ENCODE measurements around the gene CDH13. TPM values are rescaled to one million over a fixed set of nuclear protein-coding genes. Genes with fewer than 3 reads are reported as not detected.

Gene CDH13
- total and polyA plus RNA-seq, 9 of the 15 experiments (the other 6 are each of a cell fraction or from before 2014, with no cell fraction given) = 0.03 TPM; not detected in 8

DNA sequence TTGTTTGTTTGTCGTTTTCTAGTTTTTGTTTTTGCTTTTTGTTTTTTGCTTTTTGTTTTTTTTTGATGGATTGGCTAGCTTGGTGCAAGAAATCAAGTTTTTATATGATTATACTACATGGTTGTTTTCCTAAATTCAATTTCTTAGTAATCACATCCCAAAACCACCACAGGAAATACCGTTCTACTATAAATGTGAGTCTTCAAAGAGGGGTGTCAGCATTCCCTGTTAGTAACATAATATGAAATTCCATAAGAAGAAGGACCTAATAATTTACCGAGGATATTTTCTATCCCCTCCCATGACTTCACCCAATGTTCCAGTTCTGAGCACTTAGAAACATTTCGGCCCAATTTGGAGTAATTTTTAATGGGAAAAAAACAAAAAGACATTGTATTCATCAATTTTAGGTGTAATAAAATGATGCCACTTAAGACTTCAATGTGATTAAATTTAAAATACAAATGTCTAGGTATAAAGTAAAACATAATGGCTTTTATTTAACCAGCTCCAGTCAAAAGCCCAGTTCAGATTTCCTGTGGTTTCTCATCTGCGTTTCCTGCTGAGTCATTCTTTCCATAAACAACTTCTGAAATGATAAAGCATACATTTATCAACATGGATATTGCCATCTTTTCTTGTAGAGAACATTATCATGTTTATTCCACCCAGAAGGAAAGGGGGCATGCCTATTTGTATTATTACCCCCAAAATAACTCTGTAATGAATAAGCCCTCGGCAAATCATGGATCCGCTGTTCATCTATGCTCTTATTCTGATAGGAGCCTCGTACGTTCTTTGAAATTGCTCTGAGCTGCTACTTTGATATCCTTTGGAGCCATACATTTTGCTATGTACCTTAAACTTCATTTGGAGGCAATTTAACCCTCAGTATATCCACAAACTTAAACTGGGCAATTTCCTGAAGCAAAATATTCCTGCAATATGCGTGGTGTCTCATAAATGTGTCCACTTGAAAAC is 1209.1 kb downstream of the CDH13 start (continued):
- TF ChIP-seq UBTF (IDR thresholded peaks at IDR 0.05; ENCODE audit: borderline replicate concordance in 1 of 2, low read depth in 2 of 2, low read length in 2 of 2) (no peak), ZNF23 (CRISPR knock-in tag; IDR thresholded peaks at IDR 0.05) (no peak), TBP (optimal IDR thresholded peaks at IDR 0.05; ENCODE audit: low read depth, low read length) (no peak), ZNF134 (CRISPR knock-in tag; conservative IDR thresholded peaks at IDR 0.05) (no peak), ZNF592 (IDR thresholded peaks at IDR 0.05) (no peak), ZNF584 (CRISPR knock-in tag; IDR thresholded peaks at IDR 0.05; ENCODE audit: low read depth) (no peak), CCNT2 (IDR thresholded peaks at IDR 0.05; ENCODE audit: borderline replicate concordance, extremely low read depth, insufficient read length, low read depth, low read length) (no peak), ZNF146 (CRISPR knock-in tag; IDR thresholded peaks at IDR 0.05; ENCODE audit: unreplicated experiment) (no peak), DPF2 (IDR thresholded peaks at IDR 0.05) (peak; percentile 87), FOXO4 (CRISPR knock-in tag; IDR thresholded peaks at IDR 0.05) (no peak), GTF2F1 (IDR thresholded peaks at IDR 0.05; ENCODE audit: low read depth, low read length) (no peak), HES1 (IDR thresholded peaks at IDR 0.05; ENCODE audit: low read depth) (no peak), NR3C1 (CRISPR knock-in tag; IDR thresholded peaks at IDR 0.05) (no peak), MCM7 (IDR thresholded peaks at IDR 0.05) (no peak)
- TF ChIP-seq, protein P1, sequence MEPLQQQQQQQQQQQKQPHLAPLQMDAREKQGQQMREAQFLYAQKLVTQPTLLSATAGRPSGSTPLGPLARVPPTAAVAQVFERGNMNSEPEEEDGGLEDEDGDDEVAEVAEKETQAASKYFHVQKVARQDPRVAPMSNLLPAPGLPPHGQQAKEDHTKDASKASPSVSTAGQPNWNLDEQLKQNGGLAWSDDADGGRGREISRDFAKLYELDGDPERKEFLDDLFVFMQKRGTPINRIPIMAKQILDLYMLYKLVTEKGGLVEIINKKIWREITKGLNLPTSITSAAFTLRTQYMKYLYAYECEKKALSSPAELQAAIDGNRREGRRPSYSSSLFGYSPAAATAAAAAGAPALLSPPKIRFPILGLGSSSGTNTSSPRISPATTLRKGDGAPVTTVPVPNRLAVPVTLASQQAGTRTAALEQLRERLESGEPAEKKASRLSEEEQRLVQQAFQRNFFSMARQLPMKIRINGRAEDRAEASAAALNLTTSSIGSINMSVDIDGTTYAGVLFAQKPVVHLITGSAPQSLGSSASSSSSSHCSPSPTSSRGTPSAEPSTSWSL (CRISPR knock-in tag; IDR thresholded peaks at IDR 0.05; ENCODE audit: borderline replicate concordance) = no peak

Measured in K562 (cell line).